Activated CD8-positive, alpha-beta memory T cell treated with anti-CD3 and anti-CD28 coated beads, Interleukin-2, amount 50 U/mL, for 1 hour (primary cell): ENCODE results near the gene CALM3.
"Not testable (repeated sequence)": the region's sequence is repeated elsewhere in the genome, so short reads cannot be mapped to it uniquely, and the experiment has no call there.

Experiments
- DNase-seq: peaks from one replicate; pipeline ENCODE4 v3.0.0-alpha.2; 2020; ENCODE audit errors: extremely low read depth

Gene CALM3

DNA sequence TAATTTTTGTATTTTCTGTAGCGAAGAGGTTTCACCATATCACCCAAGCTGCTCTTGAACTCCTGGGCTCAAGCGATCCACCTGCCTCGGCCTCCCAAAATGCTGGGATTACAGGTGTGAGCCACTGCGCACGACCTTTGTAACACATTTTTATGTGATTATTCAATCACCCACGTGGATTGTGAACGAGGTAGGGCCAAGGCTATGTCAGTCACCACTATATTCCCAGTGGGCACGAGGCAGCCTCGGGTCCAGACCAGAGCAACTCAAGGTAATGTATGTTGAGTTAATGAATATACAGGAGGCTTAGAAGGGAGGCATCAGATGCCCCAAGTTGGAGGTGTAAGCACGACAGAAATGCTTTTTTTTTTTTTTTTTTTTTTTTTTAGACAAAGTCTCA, 14.8 kb downstream of the CALM3 start:
- DNase-seq: no peak

DNA sequence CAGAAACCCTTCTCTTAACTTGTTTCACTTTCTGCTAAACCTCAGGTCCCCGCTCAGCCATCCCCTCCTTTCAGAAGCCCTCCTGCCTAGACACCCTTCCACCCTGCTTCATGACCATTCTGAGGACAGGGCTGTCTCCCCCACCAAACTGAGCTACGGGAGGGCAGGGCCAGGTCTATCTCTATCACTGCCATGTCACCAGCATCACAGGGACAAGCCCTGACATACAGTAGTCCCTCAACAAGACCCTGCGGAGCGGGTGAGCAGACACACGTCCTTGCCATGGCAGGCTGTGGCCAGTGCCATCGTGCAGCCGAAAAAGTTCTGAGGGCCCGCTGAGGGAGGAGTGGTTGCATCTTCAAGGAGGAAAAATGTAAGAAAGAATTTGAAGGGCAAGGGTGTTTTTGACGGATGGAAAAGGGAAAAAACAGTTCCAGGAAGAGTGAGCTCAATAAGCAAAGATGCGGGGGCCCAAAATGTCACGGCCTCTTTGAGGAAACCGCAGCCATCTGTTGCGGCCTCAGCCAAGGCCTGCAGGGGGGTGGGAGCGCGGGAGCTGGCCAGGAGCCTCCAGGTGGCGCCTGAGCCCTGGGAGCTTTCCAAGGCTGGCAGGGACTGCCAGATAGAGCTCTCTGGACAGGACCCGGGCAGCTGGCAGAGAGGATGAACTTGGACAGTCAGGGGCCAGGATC, 15.6 kb downstream of the CALM3 start:
- no peak for DNase-seq

DNA sequence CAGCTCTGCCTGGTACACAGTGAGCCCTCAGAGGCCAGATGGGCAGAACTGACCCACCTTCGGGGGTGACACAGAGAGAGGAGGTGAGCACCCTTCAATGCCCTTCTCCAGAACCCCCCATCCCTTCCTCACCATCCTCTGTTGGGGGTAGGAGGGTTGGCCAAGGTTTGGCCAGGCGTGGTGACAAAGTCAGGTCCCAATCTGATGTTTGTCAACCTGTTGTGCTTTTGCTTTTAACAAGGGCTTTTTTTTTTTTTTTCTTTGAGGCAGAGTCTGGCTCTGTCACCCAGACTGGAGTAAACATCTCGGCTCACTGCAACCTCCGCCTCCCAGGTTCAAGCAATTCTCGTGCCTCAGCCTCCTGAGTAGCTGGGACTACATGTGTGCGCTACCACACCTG, 16.5 kb downstream of the CALM3 start:
- DNase-seq: no peak

DNA sequence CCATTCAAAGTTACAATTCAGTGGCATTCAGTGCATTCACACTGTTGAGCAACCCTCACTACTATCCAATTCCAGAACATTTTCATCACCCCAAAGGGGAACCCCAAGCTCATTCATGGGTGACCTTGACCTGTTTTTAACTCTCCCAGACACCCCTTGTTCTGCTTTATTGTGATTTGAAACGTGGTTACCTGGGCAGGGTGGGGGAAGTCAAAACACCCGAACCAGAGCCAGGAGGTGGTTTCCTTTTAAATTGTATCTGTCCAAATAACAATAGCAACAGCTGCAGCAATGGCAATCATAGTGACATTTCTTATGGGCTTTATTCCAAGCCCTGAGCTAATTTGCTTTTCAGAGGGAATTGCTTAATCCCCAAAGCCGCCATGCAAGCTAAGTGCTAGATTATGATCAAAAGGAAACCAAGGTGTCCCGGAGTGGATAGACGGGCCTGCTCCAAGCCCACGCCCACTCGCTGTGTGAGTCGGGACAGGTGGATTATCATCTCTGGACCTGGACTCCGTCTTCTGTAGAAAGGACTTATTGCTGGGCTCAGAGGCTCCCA, 17.6 kb downstream of the CALM3 start:
- no peak for DNase-seq

DNA sequence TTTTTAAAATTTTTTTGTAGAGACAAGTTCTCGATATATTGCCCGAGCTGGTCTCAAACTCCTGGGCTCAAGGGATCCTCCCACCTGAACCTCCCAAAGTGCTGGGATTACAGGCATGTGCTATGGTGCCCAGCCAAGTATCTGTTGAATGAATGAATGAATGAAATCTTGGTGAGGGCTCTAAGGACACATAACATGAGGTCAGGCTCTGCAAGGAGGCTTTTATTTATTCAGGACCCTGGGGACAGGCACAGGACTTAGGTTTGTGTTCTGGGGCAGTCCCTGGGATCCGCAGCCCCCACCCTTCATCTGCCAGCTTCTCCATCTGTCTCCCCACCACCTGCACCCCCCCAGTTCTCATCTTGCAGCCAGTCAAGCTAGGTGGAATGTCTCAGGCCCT, 19.1 kb downstream of the CALM3 start:
- no peak for DNase-seq

DNA sequence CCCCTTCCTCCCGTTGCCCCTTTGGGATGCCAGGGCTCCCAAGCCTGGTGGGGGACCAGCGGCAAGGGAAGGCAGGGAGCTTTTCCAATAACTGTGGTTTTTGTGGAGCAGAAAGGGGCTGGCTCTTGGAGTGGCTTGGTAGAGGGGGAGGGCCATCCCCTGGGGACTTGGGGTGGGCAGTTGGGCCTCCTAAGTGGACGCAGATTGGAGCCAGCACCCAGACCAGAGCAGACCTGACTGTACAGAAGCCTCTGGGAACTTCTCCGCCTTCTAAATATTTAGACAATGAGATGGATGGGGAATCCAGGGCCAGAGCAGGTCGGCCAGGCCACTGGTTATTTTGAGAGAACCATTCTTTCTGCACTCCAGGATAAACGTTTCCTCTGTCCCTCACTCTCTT, 19.6 kb downstream of the CALM3 start:
- DNase-seq: no peak

DNA sequence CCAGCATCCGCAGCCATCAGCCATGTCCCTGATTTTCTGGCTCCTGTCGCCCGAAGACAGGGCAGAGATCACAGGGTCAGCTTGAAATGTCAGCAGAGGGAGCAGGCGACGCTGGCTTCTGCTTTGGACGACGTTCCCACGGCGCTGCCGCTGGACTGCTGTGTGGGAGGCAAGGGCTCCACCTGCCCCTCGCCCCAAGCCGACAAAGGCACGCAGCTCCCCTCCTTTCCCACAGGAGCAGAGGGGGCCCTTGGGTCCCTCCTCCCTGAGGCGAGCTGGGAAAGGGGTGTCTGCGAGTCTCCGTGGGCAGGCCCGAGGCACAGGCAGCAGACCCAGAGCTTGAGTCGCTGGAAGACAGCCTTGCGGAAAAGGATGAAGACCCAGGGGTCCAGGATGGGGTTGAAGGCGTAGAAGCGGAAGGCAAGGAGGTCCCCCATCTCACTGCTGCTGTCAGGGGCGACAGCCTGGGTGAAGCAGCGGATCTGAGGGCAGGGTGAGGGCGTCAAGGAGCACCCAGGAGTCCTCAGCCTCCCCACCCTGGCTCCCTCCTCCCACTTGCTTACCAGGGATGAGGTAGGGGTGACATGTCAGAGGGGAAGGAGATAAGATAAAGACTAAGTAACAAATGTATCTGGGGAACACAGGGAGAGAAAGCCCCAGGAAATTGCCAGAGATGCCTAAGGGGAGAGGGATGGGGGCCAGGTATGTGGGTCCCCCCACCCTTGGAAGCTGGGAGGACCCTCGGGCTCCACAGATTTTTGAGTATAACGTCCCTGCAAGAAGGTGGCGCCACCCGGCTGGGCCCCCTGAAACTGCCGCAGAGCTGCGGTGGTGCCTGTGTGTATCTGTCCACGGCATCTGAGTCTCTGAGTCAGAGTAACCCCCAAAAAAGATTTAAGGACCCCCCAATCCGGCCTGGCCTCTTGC, 20.3 kb downstream of the CALM3 start:
- DNase-seq: no peak

DNA sequence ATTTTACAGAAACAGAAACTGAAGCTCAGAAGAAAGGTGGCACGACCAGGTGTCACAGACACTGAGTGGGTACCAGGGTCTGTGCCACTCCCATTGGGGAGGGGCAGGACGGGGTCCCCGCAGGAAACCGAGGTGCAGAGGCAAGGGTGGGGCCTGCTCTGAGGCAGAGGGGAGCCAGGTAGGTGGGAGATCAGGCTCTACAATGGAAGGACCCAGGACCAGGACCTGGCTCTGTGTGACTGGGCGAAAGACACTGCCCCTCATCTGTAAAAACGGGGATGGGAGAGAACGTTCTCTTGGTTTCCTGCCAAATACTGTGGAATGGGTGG, 21.0 kb downstream of the CALM3 start:
- DNase-seq: no peak

DNA sequence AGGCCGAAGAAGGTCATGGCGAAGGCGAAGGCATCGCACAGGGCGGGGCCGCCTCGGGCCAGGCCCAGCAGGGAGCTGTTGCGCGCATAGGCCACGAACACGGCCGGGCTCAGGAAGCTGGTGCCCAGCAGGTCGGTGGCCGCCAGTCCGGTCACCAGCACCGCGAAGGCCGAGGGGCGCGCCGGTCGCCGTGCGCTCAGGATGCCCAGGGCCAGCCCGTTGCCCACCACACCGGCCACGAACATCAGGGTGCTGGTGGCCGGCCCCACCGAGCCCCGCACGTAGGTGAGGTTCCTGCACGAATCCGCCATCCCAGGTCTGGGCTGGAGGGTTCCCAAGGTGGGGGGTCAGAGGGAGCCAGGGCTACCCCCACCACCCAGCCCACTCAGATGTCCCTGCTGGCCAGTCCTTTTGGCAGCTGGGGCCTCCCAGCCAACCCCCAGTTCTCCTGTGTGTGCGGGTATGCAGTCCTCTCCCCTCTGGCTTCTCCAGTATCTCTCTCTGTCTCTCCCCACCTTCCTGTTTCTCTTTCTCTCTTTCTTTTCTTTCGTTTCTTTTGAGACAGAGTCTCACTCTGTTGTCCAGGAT, 22.9 kb downstream of the CALM3 start:
- DNase-seq: no peak

DNA sequence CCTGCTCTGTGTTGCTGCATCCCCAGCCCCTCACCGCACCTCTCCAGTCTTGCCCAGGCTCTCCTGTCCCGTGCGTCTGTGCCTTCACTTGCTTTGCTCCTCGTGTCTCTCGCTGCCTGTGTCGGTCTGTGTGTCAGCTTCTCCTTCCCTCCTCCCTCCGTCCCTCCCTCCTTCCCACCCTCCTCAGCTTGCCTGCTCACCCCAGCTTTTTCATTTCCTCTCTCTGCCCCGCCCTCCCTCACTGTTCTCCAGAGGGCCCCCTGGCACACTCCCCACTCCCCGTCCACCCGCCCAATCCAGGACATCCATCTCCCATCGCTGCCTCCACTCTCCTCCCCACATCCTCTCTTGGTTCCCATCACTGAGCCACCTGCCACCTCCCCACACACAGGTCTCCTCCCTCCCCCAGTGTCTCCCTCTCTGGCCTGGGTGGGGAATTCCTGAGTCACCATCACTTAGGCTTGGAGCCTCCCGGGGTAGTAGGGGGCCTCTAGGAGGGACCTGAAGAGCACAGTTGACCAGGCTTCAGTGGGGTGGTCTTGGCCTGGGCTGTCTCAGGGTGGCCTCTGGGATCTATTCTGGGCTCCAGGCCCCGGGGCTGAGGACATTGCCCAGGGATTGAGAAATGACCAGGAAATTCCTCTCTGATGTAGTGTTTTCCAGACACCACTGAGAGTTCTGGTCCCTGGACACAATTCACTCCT, 24.0 kb downstream of the CALM3 start, which contains the start of gene PTGIR:
TSS of gene PTGIR (minus strand) at position 132 of the 704 bp plus-strand sequence. CDS start 864 bp downstream, outside the sequence.
- no peak for DNase-seq

DNA sequence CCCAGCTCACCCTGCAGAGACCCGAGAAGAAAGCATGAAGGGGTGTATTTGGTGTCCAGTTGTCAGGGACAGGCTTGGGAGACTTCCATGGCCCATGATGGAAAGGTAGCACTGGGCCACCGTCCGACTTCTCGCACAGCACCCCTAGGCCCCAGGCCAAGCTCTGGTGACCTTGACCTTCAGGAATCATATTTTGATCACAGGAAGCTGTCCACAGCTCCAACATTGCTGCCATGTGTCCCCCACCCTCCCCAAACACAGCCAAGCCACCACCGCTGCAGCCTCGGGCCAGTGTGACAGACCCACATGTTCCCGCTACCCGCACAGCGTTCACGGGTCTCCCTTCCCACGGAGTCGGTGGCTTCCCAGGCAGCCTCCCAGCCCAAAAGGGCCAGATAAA, 24.6 kb downstream of the CALM3 start:
- no peak for DNase-seq

DNA sequence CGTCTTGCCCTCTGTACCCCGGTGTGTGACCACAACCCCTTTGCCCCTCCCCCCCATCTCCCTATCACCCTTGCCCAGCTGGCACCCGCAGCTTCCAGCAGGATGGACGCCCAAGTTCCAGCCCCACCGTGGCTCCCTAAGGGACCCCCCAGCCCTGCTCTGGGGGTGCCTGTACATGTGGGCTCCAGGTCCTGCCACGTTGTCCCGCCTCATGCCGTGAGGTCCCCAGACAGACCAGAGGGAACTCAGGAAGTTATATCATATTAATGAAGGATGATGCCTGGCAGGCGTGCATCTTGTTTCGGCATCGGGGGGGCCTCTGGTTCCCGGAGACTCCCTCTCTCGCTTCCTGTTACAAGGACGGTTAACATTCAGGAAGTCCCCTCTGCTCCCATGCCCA, 25.3 kb downstream of the CALM3 start:
- DNase-seq: no peak

DNA sequence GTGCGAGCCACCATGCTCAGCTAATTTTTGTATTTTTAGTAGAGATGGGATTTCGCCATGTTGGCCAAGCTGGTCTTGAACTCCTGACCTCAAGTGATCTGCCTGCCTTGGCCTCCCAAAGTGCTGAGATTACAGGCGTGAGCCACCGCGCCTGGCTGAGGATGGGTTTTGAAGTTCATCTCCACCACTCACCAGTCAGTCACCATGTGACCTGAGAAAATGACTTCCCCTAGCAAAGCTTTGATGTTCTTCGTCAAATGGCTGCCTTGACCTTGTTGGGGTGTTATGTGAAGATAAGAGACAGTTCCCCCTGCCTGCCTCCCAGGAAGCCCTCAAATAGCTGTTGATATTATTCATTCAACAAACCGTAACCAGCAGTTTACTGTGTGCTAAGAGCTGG, 27.8 kb downstream of the CALM3 start:
- DNase-seq: not testable (repeated sequence)

DNA sequence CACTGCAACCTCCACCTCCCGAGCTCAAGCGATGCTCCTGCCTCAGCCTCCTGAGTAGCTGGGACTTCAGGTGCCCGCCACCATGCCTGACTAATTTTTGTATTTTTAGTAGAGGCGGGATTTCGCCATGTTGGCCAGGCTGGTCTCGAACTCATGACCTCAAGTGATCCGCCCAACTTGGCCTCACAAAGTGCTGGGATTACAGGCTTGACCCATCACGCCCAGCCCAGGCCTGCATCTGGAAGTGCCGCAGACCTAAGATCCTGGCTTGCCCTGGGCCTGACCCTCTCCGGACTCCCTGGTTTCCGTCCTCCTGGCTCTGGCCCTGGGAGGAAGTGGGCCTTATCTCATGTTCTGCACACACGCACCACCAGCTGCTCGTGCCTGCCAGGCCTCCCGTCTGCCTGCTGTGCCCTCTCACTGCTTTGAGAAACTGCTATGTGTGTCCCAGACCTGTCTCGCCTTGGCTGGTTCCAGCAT, 28.5 kb downstream of the CALM3 start:
- DNase-seq: no peak

DNA sequence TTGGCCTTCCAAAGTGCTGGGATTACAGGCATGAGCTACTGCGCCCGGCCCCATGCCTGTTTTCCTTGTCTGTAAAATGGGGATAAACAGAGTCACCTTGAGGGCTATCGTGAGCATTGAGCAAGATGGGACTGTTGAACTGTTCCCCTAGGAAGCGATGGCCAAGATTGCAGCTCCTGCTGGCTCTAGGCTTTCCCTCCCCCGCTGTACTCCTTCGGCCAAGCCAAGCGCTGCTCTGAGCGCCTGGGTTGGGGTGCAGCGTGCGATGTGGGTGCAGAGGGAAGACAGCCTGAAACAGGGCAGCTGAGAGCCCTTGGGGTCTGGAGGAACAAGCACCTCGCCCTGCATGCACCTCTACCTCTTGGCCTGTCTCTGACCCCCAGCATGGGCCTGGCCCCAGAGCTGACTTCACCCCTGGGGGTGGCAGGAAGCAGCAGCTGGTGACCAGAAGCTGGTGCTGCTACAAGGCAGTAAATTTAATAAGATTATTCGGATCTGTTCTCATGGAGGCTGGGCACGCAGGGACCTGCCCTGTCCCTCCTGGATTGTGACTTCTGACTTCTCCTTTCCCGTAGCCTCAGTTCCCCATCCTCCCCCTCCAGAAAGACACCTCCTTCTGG, 29.6 kb downstream of the CALM3 start:
- no peak for DNase-seq

DNA sequence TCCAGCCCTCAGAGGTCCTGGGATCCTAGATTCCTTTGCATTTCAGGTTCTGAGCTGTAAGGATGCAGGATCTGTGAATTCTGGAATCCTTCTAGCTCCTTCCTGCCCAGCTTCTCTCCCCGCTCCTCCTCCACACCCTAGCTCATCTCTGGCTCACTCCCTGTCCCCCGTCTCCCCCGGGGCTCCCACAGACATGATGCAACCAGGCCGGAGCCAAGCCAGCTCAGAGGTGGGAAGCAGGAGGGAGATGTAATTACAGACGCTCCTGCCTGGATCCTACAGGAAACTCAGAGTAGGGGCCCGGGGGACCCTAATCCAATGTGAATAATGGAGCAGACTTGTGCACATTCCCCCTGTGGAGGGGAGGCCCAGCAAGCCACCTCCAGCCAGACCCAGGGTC, 30.4 kb downstream of the CALM3 start:
- no peak for DNase-seq

DNA sequence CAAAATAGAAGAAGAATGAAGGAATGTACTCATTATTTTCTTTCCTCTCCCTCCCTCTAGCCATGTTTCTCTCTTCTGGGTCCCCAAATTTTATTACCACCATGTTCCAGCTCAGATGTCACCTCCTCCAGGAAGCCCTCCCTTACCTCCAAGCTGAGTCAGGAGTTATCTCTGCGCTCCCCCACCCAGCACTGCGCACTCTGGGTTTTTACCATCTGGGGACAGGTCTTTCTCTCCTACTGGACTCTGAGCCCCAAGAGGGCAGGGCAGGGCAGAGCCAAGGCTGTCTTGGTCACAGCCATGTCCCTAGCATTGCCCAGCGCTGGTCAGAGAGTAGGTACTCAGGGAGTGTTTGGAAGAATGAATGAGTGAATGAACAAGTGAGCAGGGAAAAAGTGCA, 32.0 kb downstream of the CALM3 start:
- no peak for DNase-seq

DNA sequence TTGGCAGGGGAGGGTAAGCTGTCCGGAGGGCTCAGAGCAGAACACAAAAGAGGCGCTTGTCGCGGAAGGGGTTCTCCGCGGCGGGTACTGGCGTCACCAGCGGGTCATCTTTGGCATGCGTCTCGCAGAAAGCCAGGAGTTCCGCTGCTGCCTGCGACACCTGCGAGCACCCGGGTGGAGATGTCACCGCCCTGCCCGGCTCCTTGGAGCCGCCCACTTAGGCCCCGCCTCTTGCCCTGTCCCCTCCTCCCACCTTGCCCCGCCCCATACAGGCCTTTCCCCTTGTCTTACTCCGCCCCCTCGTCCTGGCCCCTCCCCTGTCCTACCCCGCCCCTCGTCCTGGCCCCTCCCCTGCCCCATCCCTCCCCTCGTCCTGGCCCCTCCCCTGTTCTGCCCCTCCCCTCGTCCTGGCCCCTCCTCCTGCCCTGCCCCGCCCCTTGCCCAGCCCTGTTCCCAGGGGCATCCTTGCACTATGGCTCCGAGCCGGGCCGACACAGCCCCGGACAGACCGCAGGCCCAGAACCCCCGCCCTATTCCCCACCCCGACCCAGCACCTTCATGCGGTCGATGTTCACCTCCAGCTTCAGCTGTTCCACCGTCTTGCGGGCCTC, 33.0 kb downstream of the CALM3 start:
- peak; percentile 87 for DNase-seq

DNA sequence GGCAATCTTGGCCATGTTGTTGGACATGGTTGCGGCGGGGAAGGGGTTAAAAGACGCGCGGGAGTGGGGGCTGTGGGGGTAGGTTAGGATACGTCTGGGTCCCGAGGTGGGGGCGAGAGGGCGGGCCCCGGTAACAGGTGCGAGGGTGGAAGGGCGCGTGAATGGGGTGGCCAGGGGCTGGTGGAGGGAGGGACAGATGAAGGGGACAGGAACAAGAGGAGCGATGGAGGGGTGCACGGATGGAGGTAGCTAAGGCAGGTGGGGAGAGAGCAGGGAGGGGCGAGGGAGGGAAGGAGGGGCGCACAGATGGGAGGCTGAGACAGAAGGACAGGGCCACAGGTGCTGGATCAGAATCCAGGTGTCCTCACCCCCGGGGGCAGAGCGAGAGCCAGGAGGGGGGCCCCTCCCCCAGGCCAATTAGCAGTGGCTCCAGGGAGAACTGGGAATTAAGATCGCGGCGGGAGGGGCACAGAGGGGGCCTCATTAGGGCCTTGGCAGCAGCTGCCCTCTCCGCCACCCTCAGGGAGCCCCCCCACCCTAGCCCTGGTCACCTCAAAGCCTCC, 33.6 kb downstream of the CALM3 start:
- no peak for DNase-seq

DNA sequence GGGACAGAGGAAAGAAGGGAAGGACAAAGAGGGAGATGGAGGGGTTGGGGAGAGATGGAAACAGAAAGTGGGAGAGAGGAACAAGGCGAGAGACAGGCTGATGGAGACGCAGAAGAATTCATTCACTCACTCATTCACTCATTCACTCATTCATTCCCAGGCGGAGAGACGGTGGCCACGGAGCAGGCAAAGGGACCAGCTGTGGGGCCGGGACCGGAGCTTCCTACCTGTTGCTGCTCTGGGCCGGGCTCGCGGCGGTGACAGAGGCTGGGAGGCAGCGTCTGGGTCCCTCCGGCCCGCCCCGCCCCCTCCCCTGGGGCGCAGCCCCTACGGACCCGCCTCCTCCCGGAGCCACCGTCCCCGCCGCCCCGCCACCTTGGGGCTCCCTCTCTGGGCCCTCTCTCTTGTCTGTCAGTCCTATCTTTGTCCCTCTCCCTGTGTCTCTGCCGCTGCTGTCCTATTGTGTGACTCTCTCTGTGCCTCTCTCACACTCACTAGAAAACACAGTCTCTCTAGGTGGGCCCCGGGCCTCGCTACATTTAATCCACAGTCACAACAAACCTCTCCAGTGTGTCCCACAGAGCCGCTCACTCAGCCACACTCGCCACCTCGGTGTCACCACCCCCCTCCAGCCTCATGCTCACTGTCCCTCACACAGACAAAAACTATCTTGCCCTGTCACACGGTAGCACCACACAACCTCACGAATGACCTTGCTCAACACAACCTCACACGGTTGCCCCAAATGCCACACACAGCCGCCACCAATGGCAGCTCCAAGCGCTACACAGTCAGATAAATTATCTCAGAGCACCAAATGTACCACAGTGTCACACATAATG, 35.0 kb downstream of the CALM3 start, which contains the start of gene GNG8:
TSS of gene GNG8 (minus strand) at position 283 of the 842 bp plus-strand sequence. CDS start 1,520 bp downstream, outside the sequence.
- DNase-seq: no peak
